AG08395 (cell line): Measurements from ENCODE around the gene MRPL21.
"Not testable (repeated sequence)": the region's sequence is repeated elsewhere in the genome, so short reads cannot be mapped to it uniquely, and the experiment has no call there.

Experiments used
- DNase-seq: peaks from one replicate; pipeline ENCODE4 v3.0.0; 2012; ENCODE audit warnings: mixed read lengths, low spot score

MRPL21 gene

GRCh38 chr11:68911731-68912130, 8.1 kb upstream of the MRPL21 start:
- DNase-seq: no peak

DNA sequence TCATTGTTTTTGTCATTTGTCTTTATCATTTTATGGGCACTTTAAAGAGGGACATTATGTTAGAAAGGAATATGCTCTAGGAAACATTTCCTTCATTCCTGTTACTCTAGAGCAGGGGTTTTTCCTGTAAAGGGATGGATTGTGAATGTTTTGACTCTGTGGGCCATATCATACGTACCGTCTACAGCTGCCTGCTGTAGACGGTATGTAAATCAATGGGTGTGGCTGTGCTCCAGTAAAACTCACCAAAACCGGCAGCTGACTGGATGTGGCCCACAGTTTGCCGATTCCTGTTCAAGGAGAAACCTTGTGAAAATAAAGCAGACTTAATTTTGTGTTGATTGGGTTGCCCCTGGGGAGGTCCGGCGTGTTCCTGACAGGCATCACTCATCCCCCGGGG, 7.3 kb upstream of the MRPL21 start:
- DNase-seq: no peak

DNA sequence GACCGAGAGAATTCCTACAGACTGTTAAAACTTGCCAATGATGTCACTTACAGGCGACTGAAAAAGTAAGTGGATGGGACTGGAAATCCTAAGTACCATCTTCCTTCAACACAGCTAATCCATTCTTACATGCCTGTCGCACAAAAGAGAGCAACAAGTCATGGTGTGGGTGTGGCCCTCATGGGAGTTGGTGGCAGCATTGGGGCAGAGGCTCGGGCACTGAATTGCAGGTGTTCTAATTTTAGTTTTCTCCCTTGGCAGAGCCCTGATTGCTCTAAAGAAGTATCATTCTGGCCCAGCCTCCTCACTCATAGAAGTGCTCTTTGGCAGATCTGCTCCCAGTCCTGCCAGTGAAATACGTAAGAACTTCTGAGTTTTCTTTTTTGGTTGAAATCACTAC, 4.6 kb upstream of the MRPL21 start:
- DNase-seq: no peak

- DNase-seq: no peak
Observed at GRCh38 chr11:68905421-68906360, 2.1 kb upstream of the MRPL21 start.

DNA sequence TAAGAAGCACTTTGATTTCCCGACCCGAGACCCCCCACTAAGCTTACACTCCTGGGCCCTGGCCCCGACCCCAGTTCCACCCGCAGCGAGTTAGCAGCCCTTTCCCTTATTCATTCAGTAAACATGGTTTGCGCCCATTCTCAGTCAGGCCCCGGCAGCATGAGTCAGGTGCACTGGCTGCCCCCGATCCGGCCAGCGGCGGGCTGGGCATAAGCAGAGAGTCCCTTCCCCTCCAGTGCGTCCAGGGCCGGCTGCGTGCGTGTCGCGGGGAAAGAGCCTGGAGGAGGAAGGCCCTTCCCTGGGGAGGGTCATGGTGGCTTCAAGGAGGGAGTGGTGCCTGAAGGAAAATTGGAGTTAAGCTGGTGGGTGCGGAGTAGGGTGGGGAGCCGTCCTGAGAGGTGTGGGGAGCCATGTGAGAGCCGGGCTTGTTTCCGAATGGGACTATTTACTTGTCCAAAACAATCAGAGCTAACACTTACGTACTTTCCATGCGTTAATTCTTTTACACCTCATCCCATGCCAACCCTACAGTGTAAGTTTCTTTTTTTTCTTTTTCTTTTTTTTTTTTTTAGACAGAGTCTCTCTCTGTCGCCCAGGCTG, 716 bp upstream of the MRPL21 start:
- DNase-seq: peak; percentile 19

- no peak for DNase-seq
Observed at GRCh38 chr11:68900835-68901381, 2.7 kb downstream of the MRPL21 start.

DNA sequence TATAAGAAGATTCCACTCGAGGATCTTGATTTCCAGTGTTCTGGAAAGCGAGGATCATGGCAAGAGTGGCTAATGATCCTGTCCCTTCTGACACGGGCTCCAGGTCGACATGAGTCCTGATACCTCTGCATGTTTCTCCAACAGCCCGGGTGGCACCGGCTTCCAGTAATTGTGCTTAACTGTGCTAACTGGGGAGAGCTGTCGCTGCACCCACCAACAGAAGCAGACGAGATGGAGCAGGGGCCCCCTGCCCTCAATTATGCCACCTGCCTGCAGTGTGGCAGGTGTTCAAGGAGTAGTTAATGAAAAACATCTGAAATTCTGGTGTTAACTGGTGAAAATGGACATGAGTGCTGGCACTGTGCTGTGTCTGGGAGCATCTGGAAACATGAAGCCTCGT, 6.2 kb downstream of the MRPL21 start:
- DNase-seq: no peak

DNA sequence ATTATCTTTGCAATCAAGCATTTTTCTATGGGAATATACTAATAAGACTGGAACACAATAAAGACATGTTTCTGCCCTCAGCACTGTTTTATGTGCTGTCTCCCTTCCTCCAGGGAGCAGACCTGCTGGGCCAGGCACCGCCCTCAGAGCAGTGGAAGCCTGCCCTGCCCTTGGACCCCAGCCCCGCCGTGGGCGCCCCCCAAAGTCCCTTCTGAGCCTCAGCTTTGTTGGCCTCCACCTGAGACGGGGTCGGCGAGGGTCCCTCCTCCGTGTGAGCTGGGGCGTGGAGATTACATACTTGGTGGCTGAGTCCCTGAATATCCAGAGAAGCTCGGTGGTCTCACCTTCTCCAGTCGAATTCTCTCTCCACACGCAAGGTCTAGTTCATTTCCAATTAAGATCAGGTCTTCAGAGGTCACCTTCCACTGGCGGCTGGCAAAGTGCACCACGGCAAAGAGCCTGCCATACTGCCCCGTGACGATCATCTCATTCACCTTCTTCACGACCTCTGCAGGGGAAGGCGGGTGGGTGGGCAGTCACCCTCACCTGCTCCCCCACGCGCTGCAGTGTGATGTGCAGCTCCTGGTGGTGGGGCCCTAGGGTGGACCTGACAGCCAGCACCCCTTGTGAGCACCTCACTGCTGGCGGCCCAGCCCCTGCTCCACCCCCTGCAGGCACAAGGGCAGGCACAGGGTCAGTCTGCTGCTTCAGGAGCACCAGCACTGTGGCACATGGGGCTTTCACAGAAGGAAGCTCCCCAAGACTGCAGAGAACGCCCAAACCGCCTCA, 7.3 kb downstream of the MRPL21 start:
- no peak for DNase-seq

DNA sequence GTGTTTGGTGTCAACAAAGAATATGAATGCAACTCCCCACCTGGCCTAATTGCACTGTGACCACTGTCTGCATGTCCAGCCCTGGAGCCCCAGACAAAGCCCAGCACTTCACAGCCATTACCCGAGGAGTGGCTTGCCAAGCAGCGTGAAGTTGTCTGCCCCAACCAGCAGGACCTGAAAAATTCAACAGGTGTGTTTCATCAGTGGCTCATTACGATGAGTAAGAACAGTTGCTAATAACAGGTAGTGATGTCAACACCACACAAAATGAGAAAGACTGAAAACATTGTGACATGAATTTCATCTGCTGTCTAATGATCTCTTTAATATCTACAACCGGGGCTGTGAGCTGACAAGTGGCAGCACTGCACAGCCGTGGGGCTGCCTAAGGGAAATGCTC, 10.3 kb downstream of the MRPL21 start:
- no peak for DNase-seq

DNA sequence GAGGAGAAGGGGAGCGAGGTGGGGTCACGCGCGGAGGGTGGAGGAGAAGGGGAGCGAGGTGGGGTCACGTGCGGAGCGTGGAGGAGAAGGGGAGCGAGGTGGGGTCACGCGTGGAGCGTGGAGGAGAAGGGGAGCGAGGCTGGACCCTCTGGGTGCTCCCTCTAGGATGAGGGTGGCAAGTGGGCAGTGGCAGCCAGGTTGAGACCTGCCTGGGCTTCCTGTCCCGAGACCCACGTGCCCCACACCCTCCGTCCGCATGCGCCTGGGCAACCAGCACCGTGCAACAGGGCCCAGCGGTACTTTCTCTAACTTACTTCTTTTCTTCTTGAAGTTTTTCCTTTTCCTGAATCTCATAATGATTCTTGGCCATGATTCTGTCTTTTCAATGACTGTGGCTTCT, 11.1 kb downstream of the MRPL21 start:
- no peak for DNase-seq

DNA sequence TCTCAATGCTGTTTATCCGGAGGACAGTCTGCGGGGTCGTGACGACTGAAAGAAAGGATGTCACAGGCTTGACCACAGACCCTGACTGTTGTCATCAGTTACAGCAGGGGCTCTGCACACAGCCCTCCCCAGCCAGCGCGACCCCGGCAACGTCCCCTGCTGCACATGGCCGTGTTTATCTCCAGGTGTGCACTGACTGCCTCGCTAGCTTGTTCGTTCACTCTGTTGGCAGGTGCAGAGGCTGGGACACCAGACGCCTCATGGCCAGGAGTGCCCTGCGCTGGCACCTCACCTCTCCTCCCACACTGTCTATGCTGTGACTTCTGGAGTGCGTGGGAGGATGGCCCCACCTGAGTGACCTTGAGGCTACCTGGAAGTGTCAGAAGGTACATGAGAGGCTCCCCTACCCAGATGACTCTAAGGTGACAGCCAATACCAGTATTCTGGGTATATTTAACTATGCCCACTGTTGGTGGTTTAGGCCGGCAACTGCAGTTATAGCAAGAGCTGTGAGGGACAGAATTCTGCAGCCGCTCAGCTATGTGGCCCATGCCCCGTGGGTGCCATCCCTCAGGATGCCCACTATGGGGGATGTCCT, 12.2 kb downstream of the MRPL21 start:
- no peak for DNase-seq

- peak; percentile 95 for DNase-seq
Observed at GRCh38 chr11:68890490-68891231, 13.0 kb downstream of the MRPL21 start.

DNA sequence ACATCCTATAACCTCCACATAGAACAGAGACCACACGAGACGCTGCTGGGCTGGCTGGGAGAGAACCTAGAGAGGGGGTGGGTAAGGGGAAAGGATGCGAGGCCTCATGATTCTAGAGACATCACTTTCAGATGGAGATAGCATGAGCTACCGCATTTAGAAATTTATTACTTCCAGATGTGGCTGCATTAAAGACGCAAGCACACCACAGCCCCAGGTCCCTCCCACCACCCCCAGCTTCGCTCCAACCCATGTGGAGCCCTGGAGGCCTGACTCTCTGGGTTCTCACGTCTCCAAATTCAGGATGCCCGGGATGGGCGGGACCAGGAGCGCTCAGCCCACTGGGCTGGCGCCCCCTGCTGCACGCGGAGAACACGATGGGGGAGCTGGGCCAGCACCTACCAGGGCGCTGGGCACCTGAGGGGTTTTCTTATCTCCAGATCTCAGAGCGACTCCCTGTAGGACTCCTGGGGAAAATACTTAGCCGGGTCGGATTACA, 13.6 kb downstream of the MRPL21 start:
- peak; percentile 93 for DNase-seq

DNA sequence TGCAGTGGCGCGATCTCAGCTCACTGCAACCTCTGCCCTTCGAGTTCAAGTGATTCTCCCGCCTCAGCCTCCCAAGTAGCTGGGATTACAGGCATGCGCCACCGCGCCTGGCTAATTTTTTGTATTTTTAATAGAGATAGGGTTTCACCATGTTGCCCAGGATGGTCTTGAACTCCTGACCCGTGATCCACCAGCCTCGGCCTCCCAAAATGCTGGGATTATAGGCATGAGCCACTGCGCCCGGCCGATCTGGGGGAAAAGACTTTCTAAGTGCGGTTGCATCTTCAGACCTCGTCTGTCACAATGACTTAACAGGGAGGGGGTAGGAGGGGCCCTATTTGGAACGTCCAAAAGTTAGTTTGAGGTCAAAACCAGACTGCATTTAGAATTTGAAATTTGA, 18.8 kb downstream of the MRPL21 start:
- not testable (repeated sequence) for DNase-seq

GRCh38 chr11:68882391-68882790, 21.2 kb downstream of the MRPL21 start:
- no peak for DNase-seq

DNA sequence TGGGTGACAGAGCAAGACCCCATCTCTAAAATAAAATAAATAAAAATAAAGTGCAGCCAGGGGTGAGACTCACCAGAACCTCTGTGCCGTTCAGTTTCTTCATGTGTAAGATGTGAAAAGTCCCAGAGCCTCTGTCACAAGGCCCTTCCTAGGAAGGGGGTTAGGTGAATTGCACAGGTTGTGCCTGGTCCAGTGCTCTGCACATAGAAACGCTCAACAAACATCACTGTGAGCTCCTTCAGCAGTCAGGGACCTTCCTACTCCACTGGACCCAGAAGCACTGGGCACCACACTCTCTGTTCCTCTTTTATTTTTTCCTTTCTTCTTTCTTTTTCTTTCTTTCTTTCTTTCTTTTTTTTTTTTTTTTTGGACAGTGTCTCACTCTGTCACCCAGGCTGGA, 22.3 kb downstream of the MRPL21 start:
- no peak for DNase-seq

DNA sequence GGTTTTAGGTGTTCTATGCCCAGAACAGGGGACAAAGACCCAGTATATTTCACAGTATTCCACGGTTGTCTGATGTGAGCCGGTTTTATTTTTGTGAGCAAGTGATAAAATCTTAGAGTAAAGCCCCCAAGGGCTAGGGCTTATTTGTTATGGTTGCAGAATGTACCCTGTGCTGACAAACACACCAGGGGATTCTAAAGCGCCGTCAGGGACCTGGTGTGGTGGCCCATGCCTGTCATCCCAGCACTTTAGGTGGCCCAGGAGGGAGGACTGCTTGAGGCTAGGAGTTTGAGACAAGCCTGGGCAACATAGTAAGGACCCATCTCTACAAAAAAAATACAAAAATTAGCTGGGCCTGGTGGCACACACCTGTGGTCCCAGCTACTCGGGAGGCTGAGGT, 22.8 kb downstream of the MRPL21 start:
- no peak for DNase-seq

DNA sequence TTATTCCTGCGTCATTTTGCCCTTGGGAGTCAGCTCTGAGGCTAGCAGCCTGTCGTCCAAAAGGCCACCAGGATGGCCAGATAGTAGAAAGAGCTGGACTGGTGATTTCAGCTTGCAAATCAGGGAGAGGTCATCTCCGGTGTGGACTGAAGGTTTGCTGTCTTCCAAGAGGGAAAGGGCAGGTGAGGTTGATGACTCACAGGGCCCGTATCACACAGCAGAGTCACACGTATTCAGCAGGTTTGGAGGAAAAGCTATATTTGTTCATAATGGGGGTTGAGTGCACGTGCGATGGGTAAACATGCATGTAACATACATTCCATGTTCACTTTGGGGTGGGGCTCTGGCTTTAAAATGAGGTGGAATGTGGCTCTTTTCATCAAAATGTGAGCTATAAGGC, 25.6 kb downstream of the MRPL21 start:
- no peak for DNase-seq

DNA sequence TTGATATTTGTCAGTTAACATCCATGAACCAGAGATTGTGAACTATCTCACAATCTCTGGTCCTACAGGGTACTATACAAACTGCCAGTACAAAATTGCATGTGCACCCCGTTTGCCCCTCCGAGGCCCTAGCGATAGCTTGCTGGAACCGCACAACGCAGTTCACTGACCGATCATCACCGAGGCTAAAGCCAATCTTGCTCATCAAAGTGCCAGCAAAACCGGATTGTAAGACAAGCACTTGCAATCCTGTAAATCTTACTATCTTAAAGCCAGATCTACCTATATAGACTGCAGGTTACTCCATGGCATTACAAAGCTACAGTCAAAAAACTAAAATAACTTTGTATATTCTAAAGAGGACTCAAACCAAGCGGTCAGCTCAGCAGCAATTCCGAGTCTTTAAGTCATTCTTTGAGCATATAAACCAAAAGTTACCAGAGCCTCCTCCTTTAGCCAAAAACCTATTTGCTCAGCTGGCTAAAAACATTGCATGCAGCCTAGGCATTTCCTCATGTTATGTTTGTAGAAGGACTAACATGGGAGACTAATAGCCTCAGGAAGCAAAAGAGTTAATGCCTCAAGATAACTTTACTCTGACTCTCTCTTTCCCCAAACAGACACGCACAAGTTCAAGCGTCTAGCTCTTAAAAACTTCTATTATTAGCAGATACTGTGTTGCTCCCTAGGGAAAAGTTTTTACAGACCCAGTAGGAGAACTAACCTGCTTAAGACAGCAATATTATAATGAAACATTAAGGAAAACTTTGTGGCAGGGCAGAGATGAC, 31.2 kb downstream of the MRPL21 start:
- DNase-seq: no peak

DNA sequence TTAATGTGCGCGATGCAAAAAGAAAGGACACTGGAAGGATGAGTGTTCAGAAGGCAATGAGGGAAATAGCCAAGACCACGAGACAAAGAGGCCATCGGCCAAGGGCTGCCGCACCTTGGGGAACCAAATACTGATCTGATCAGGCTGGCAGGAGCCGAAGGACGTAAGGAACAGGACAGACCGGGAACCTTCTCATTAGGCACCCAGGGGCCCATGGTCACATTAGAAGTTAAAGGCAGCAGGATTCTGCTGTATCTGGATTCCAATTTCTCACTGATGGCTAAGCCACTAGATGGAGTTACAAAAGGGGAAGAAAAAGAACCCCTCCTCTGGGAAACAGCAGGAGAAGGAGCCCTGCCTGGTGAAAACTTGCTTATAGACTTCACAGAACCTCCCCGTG, 33.2 kb downstream of the MRPL21 start:
- DNase-seq: no peak
